22Rv1 (cell line): Measurements from ENCODE around the gene CDIP1.

ENCODE experiments used
- H3K27ac ChIP-seq: fragments of 450-650 bp; 2 replicates; pipeline ENCODE4 v1.5.1; 2017
- ZFX ChIP-seq: fragments of 450-650 bp; IDR thresholded peaks from 2 replicates; pipeline ENCODE4 v1.6.1; 2017; ENCODE audit warnings: antibody characterized with exemption, borderline replicate concordance
- TF ChIP-seq, protein P1 (sequence below): fragments of 450-650 bp; IDR thresholded peaks from 2 replicates; pipeline ENCODE4 v1.5.1; 2017; ENCODE audit warnings: mild to moderate bottlenecking

CDIP1 gene

DNA sequence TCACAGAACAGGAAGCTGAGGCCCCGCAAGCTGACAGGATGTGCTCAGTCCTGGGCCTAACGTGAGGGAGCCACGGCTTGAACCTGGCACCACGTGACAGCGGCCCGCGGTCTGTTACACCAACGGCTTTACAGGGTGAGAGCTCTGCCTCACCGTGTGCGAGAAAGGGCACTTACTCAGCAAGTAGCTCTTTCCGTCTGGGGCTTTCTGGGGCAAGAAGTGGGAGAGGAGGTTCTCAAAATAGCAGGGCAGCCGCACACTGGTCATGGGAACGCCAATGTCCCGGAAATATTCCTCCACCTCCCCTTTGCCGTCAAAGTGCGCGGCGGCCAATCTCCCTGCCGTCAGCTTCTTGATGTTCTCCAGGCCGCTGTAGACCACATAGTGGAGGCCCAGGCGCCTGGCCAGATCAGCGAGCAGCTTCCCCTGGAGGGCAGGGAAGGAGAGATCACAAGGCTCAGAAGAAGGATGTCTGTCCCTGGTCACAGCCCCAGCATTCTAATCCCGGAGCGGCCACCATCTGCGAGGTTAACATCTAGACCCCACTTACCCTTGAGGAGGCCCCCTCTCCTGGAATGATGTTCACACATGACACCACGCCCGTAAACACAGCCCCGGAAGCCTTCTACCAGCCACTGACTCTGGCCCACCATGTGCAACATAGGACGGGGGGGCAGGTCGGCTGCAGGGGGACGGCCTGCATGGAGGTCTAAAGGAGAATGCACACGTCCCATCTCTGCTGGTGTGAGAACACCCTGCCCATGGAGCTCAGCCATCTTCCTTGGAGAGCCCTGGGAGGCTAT lies 72.4 kb downstream of the CDIP1 start:
- TF ChIP-seq, protein P1, sequence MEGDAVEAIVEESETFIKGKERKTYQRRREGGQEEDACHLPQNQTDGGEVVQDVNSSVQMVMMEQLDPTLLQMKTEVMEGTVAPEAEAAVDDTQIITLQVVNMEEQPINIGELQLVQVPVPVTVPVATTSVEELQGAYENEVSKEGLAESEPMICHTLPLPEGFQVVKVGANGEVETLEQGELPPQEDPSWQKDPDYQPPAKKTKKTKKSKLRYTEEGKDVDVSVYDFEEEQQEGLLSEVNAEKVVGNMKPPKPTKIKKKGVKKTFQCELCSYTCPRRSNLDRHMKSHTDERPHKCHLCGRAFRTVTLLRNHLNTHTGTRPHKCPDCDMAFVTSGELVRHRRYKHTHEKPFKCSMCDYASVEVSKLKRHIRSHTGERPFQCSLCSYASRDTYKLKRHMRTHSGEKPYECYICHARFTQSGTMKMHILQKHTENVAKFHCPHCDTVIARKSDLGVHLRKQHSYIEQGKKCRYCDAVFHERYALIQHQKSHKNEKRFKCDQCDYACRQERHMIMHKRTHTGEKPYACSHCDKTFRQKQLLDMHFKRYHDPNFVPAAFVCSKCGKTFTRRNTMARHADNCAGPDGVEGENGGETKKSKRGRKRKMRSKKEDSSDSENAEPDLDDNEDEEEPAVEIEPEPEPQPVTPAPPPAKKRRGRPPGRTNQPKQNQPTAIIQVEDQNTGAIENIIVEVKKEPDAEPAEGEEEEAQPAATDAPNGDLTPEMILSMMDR: no peak
- TF ChIP-seq ZFX: no peak

DNA sequence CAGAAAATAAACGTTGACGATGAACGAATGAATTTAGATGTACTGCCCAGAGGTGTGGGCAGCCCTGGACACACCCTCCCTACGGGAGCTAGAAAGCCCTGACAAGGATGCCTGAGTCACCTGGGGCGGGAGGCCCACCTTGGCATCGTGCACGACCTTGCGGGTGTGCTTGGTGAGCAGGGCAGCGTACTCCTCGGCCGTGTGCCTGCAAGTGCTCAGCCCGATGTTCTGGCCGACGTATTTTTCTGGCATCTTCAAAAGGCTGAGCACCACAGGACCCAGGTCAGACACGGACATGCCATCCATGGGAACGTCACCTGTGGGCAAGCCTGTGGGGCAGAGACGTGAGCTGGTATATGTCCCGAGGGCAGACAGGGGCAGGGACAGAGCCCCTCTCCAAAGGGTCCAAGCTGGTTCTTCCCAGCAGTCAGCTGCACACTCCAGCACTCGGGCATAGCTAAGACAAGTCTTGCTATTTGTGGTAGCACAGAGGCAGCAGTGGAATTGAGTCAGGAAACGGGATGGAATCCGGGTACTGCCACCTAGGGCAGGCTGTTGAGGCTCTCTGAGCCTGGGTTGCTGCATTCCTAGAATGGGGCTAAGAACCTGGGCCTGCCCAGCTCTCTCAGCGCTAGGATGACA lies 74.9 kb downstream of the CDIP1 start:
- TF ChIP-seq, protein P1: no peak
- no peak for TF ChIP-seq ZFX
- 0 out of 2 replicates have a peak overlapping the region, but pooled peaks have one; percentile 18 for H3K27ac ChIP-seq

More for the DNA sequence above, 72.4 kb downstream of the CDIP1 start:
- H3K27ac ChIP-seq: no peak overlapping the region

DNA sequence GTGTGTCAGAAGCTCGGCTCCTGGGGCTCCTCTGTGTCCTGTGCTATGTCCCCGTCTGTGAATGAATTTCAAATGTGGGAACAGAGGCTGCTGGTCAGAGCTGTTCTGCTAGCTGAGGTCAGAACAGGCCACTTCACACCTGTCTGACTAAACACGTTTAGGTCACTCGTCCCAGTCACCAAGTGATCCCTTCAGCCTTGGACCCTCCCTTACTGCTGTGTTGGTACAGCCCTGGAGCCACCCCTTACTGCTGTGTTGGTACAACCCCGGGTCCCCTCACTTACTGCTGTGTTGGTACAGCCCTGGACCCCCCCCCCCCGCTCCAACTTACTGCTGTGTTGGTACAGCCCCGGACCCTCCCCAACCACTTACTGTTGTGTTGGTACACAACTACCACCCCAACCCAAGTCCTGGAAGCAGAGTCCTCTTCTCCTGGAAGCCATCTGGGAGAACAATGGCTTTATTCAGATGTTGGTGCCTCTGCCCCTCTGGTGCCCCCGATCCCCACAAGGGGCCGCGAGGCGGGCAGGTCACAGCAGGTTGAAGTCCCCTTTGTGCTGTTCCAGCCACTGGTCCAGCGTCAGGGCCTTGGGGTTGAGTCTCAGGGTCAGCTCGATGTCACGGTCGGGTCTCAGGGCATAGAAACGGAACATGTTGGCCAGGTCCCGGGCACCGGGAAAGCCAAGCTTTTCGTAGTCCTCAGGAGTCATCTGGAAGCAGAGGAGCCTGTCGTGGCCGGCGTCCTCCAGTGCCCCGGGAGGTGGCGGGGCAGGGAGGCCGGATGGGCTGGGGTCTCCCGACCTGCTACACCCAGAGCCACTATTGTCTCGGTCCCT lies 77.1 kb downstream of the CDIP1 start:
- H3K27ac ChIP-seq: 0 out of 2 replicates have a peak overlapping the region, but pooled peaks have one; percentile 18
- TF ChIP-seq ZFX: no peak

- H3K27ac ChIP-seq: no peak overlapping the region
- TF ChIP-seq, protein P1: no peak
- TF ChIP-seq ZFX: no peak
These were observed 77.7 kb downstream of the CDIP1 start for GRCh38 chr16:4460936-4461249.
